HepG2 (cell line): ENCODE measurements around the gene ZCCHC7. TPM values are rescaled to one million over a fixed set of nuclear protein-coding genes. Genes with fewer than 3 reads are reported as not detected.

Experiments
- ATAC-seq: fragments of 200-7000 bp; cut with Tn5 transposase; 3 replicates; pipeline ENCODE4 v1.9.1; 2020; ENCODE audit warnings: mild to moderate bottlenecking, moderate library complexity
- BruUV-seq: library from RNA; stranded (reverse); fragments of 400-500 nt; replicated peaks from 2 replicates; lab custom pipeline; 2021; lab: Mats Ljungman, UMichigan
- CTCF ChIA-PET: fragments of 300-600 bp; formaldehyde crosslinking; extraction: SDS; loops from one replicate; lab custom pipeline; 2021; ENCODE audit warnings: low total read pairs, inconsistent platforms, low intra/inter-chr PET ratio; lab: Yijun Ruan, JAX
- POLR2A ChIA-PET: fragments of 350-600 bp; sonication (Branson Sonifier 250); formaldehyde crosslinking; loops from one replicate; lab custom pipeline; 2020; ENCODE audit warnings: antibody characterized with exemption, inconsistent platforms; lab: Yijun Ruan, JAX
- DNase-seq: peaks from one replicate; pipeline ENCODE4 v3.0.0-alpha.2; 2015; ENCODE audit warnings: low spot score
- FAIRE-seq: peaks from 3 replicates; lab custom pipeline; 2011; peaks lifted over from hg19 to GRCh38; lab: Jason Lieb, UNC
- H2AFZ ChIP-seq: one replicate; pipeline ENCODE4 v1.6.1; 2011; ENCODE audit warnings: low read length, inconsistent platforms
- H3K27ac ChIP-seq: fragments of 300-600 bp; 3 replicates; pipeline ENCODE4 v1.8.0; 2011; ENCODE audit warnings: mixed run types, mild to moderate bottlenecking, mixed read lengths, low read length, inconsistent platforms; ENCODE audit not compliant: insufficient read depth; ENCODE audit errors: extremely low read length
- H3K27me3 ChIP-seq, 2 experiments: fragments of 200-600 bp in 1 of 2; 2 replicates in 1 of 2; 3 replicates in 1 of 2; pipeline versions ENCODE4 v1.6.0 to v1.8.0; 2011; ENCODE audit warnings: low read length in 2 of 2, mild to moderate bottlenecking in 2 of 2, moderate library complexity in 2 of 2, inconsistent platforms in 1 of 2; ENCODE audit not compliant: insufficient read depth in 2 of 2, control insufficient read depth in 1 of 2
- H3K36me3 ChIP-seq, 2 experiments: fragments of 200-600 bp in 1 of 2; replicated peaks in 1 of 2; 2 replicates in 1 of 2; 3 replicates in 1 of 2; pipeline versions ENCODE4 v1.5.1 to v1.8.0; 2011; ENCODE audit warnings: low read length in 2 of 2, inconsistent platforms in 1 of 2; ENCODE audit not compliant: insufficient read depth in 2 of 2, control insufficient read depth in 1 of 2
- H3K4me1 ChIP-seq: 2 replicates; pipeline ENCODE4 v1.5.1; 2012; ENCODE audit warnings: low read length, inconsistent platforms; ENCODE audit not compliant: insufficient read depth
- H3K4me2 ChIP-seq: 2 replicates; pipeline ENCODE4 v1.6.0; 2011; ENCODE audit warnings: low read depth, low read length, inconsistent platforms
- H3K4me3 ChIP-seq, 3 experiments: fragments of 200-600 bp in 1 of 3; sonication (generic), shearing (Covaris generic) in 1 of 3; replicated peaks in 1 of 3; 2 replicates each; pipeline ENCODE4 v1.5.1; 2011 to 2016; ENCODE audit warnings: low read length in 3 of 3, inconsistent platforms in 2 of 3, low read depth in 2 of 3, mild to moderate bottlenecking in 2 of 3, control low read depth in 1 of 3, mixed read lengths in 1 of 3; ENCODE audit not compliant: insufficient read depth in 1 of 3
- H3K79me2 ChIP-seq: one replicate; pipeline ENCODE4 v1.6.1; 2011; ENCODE audit warnings: low read length, inconsistent platforms; ENCODE audit not compliant: insufficient read depth
- H3K9ac ChIP-seq: 2 replicates; pipeline ENCODE4 v1.6.0; 2011; ENCODE audit warnings: mild to moderate bottlenecking, low read depth, low read length, inconsistent platforms; ENCODE audit not compliant: insufficient read depth
- H3K9me3 ChIP-seq: 2 replicates; pipeline ENCODE4 v1.5.1; 2012; ENCODE audit warnings: mild to moderate bottlenecking, low read length
- H4K20me1 ChIP-seq: 2 replicates; pipeline ENCODE4 v1.6.0; 2011; ENCODE audit warnings: inconsistent platforms, mild to moderate bottlenecking, low read length, moderate library complexity; ENCODE audit not compliant: insufficient read depth
- ASH2L ChIP-seq: fragments of 300-600, 200-600 bp; sonication (generic); IDR thresholded peaks from 2 replicates; pipeline ENCODE4 v1.7.0; 2017; ENCODE audit warnings: low read depth, mild to moderate bottlenecking, moderate library complexity, mixed read lengths, low read length; ENCODE audit not compliant: insufficient read length
- MAFF ChIP-seq: IDR thresholded peaks from 2 replicates; pipeline ENCODE4 v1.6.1; 2011; ENCODE audit warnings: low read depth, low read length, improper control_type of control experiment
- MTA3 ChIP-seq: sonication (generic); formaldehyde crosslinking; IDR thresholded peaks from 2 replicates; pipeline ENCODE4 v1.4.0; 2020; ENCODE audit warnings: missing genetic modification reagents
- NFE2 ChIP-seq: sonication (generic); formaldehyde crosslinking; IDR thresholded peaks from 2 replicates; pipeline ENCODE4 v1.4.0; 2020; ENCODE audit warnings: missing genetic modification reagents
- TFE3 ChIP-seq: IDR thresholded peaks from 2 replicates; pipeline ENCODE4 v1.6.1; 2016
- THAP7 ChIP-seq: sonication (generic); formaldehyde crosslinking; IDR thresholded peaks from 2 replicates; pipeline ENCODE4 v1.8.1; 2023; ENCODE audit warnings: mild to moderate bottlenecking, missing genetic modification reagents
- ZNF253 ChIP-seq: sonication (generic); formaldehyde crosslinking; IDR thresholded peaks from 2 replicates; pipeline ENCODE4 v1.8.0; 2022; ENCODE audit warnings: mild to moderate bottlenecking, missing genetic modification reagents, borderline replicate concordance
- ZNF547 ChIP-seq: sonication (generic); formaldehyde crosslinking; IDR thresholded peaks from 2 replicates; pipeline ENCODE4 v1.5.1; 2020; ENCODE audit warnings: mild to moderate bottlenecking, missing genetic modification reagents
- ZNF557 ChIP-seq: sonication (generic); formaldehyde crosslinking; IDR thresholded peaks from 2 replicates; pipeline ENCODE4 v1.4.0; 2020; ENCODE audit warnings: missing genetic modification reagents
- ZNF572 ChIP-seq: sonication (generic); formaldehyde crosslinking; IDR thresholded peaks from 2 replicates; pipeline ENCODE4 v1.5.1; 2020; ENCODE audit warnings: mild to moderate bottlenecking, missing genetic modification reagents
- ZNF652 ChIP-seq: IDR thresholded peaks from 2 replicates; pipeline ENCODE4 v1.6.1; 2016; ENCODE audit warnings: low read depth, borderline replicate concordance
- ZNF7 ChIP-seq: IDR thresholded peaks from 2 replicates; pipeline ENCODE4 v1.6.1; 2016; ENCODE audit warnings: missing biosample characterization, missing genetic modification reagents
- ZNF724P ChIP-seq: sonication (generic); formaldehyde crosslinking; IDR thresholded peaks from 2 replicates; pipeline ENCODE4 v1.8.0; 2022; ENCODE audit warnings: missing genetic modification reagents, borderline replicate concordance
- WGBS: methylation state at CpG from one replicate; pipeline ENCODE4 v1.1.6; 2017; ENCODE audit warnings: low lambda C conversion rate; 5-methylcytosine and 5-hydroxymethylcytosine counted together
- in situ Hi-C: cut with HindIII; loops from 2 replicates; pipeline ENCODE4 v1.10.0; 2017; ENCODE audit warnings: low pct_unique_long_range_greater_than_20kb; ENCODE audit not compliant: extremely low pct_ligation_motif_present
- intact Hi-C: fragments of 100-400 bp; cut with micrococcal nuclease; formaldehyde crosslinking; loops from one replicate; pipeline ENCODE4 v1.10.0; 2022; ENCODE audit not compliant: unreplicated experiment
- polyA plus RNA-seq, 8 experiments: library from polyadenylated mRNA; depleted of rRNA in 3 of 8; stranded (reverse) in 7 of 8; unstranded in 1 of 8; fragments of >200 nt; fragmentation: Illumina TruSeq in 4 of 8; extraction: Trizol in 4 of 8; gene quantifications; 2 replicates each; pipeline versions ENCODE4 v1.2.1 to v1.2.3, GENCODE V29; 2011 to 2016; ENCODE audit warnings: low read depth in 4 of 8, missing spikeins in 1 of 8, mixed read lengths in 1 of 8; ENCODE audit not compliant: insufficient read depth in 1 of 8
- total RNA-seq, 5 experiments: library from RNA; depleted of rRNA; stranded (reverse); fragments of >200 nt; fragmentation: Illumina TruSeq; extraction: Trizol; gene quantifications; 2 replicates each; pipeline ENCODE4 v1.2.3, GENCODE V29; 2016; ENCODE audit warnings: low read depth in 1 of 5
- TF ChIP-seq, protein P1 (sequence below): sonication (generic); formaldehyde crosslinking; IDR thresholded peaks from 2 replicates; pipeline ENCODE4 v1.5.1; 2020; ENCODE audit warnings: mild to moderate bottlenecking, missing genetic modification reagents, moderate library complexity
- TF ChIP-seq, protein P2 (sequence below): sonication (generic); formaldehyde crosslinking; IDR thresholded peaks from 2 replicates; pipeline ENCODE4 v1.4.0; 2020; ENCODE audit warnings: mild to moderate bottlenecking, missing genetic modification reagents, borderline replicate concordance

The ZCCHC7 gene
- total and polyA plus RNA-seq, 2 of the 13 experiments (the other 11 are each of a cell fraction or from before 2014, with no cell fraction given) = 13.6 to 19.3 TPM

DNA sequence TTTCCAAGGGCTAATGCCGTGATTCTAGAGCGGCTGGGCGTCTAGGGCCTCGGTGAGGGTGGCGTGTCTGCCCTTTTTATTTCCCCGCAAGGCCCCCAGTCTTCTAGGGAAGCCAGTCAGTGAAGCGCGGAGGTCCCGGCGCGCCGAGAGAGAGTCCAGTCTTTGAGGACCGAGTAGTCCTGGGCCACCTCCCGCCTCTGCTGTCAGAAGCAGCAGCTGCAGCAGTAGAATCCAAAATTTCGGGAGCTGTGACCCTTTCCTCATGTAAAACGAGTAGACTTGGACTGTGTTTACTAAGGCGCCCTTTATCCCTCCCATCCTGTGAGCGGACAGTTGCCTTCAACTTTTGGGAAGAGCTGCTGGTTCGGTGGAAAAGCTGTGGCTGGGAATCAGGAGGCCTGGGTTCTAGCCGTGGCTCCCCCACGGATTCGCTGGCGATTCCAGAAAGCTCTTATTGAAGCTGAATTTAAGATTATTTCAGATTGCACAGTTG, 515 bp downstream of the ZCCHC7 start (continued):
- TF ChIP-seq ASH2L (peak; percentile 69), ZNF547 (CRISPR knock-in tag) (0 out of 2 replicates have a peak, but pooled peaks have one; percentile 13)
- TF ChIP-seq, protein P1, sequence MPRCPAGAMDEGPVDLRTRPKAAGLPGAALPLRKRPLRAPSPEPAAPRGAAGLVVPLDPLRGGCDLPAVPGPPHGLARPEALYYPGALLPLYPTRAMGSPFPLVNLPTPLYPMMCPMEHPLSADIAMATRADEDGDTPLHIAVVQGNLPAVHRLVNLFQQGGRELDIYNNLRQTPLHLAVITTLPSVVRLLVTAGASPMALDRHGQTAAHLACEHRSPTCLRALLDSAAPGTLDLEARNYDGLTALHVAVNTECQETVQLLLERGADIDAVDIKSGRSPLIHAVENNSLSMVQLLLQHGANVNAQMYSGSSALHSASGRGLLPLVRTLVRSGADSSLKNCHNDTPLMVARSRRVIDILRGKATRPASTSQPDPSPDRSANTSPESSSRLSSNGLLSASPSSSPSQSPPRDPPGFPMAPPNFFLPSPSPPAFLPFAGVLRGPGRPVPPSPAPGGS = 0 out of 2 replicates have a peak, but pooled peaks have one; percentile 20
- TF ChIP-seq, all 625 proteins: peak for 32; not testable (repeated sequence) for 593

DNA sequence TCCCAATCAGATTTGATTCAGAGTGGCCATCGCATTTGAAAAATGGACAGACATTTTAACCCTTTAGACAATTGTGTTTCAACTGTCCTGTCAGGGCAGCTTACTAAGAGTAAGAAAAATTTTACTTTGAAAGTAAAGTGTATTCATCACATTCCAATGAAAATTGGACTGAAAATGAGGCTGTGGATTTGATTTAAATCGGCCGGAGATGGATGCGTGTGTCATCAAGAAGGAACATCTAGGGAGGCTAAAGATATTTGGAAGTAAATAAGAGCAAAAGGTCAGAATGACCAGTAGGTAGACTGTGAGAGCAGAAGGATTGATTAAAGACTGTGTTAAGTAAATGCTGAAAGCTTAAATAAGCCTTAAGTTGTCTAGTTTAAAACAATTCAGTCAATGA, 1.5 kb downstream of the ZCCHC7 start:
- no TSS peak for BruUV-seq
- DNase-seq (no peak), FAIRE-seq (no peak), ATAC-seq (no peak)
- peak overlapping the region; percentile 90; the same call in 1 of the 2 replicates for H3K9ac ChIP-seq
- peak overlapping the region; percentile 70 for H3K4me2 ChIP-seq
- no peak overlapping the region for H3K27ac ChIP-seq
- no peak overlapping the region for H2AFZ ChIP-seq
- POLR2A ChIA-PET = interaction anchor here (2.9 to 3.1 kb wide), 2 partner anchors 15 to 42 kb away, joined by 12 to 34 read pairs; no protein-coding TSS in a partner anchor
- peaks cover 0 to 7% of the 10 kb centered on the region in 2 experiments; a peak in 3 of 5 replicates for H3K36me3 ChIP-seq
- no peaks in the 10 kb centered on the region for H3K9me3 ChIP-seq
- H3K79me2 ChIP-seq = peaks cover 44% of the 10 kb centered on the region
- H3K27me3 ChIP-seq = no peaks in the 10 kb centered on the region
- 37% methylated on average over 4 of the region's 4 CpGs for WGBS
- intact Hi-C loops (no loop called here), in situ Hi-C loops (no loop called here)
- peak overlapping the region; percentile 69 to 87 (median 71); a peak in 5 of 6 replicates for H3K4me3 ChIP-seq
- CTCF ChIA-PET = no interaction called here
- H4K20me1 ChIP-seq = 0 out of 2 replicates have a peak, but pooled peaks cover 3% of the 10 kb centered on the region
- peaks cover 30% of the 10 kb centered on the region for H3K4me1 ChIP-seq
- TF ChIP-seq ZNF572 (CRISPR knock-in tag) (no peak), THAP7 (no peak), MTA3 (CRISPR knock-in tag) (no peak), MAFF (no peak), ZNF7 (peak; percentile 36; the same call in 1 of the 2 replicates), NFE2 (CRISPR knock-in tag) (no peak), ZNF652 (CRISPR knock-in tag) (peak; percentile 53; the same call in 1 of the 2 replicates), TFE3 (no peak), ZNF724P (CRISPR knock-in tag) (no peak), ZNF253 (CRISPR knock-in tag) (no peak), ZNF557 (CRISPR knock-in tag) (no peak)
- TF ChIP-seq, protein P2, sequence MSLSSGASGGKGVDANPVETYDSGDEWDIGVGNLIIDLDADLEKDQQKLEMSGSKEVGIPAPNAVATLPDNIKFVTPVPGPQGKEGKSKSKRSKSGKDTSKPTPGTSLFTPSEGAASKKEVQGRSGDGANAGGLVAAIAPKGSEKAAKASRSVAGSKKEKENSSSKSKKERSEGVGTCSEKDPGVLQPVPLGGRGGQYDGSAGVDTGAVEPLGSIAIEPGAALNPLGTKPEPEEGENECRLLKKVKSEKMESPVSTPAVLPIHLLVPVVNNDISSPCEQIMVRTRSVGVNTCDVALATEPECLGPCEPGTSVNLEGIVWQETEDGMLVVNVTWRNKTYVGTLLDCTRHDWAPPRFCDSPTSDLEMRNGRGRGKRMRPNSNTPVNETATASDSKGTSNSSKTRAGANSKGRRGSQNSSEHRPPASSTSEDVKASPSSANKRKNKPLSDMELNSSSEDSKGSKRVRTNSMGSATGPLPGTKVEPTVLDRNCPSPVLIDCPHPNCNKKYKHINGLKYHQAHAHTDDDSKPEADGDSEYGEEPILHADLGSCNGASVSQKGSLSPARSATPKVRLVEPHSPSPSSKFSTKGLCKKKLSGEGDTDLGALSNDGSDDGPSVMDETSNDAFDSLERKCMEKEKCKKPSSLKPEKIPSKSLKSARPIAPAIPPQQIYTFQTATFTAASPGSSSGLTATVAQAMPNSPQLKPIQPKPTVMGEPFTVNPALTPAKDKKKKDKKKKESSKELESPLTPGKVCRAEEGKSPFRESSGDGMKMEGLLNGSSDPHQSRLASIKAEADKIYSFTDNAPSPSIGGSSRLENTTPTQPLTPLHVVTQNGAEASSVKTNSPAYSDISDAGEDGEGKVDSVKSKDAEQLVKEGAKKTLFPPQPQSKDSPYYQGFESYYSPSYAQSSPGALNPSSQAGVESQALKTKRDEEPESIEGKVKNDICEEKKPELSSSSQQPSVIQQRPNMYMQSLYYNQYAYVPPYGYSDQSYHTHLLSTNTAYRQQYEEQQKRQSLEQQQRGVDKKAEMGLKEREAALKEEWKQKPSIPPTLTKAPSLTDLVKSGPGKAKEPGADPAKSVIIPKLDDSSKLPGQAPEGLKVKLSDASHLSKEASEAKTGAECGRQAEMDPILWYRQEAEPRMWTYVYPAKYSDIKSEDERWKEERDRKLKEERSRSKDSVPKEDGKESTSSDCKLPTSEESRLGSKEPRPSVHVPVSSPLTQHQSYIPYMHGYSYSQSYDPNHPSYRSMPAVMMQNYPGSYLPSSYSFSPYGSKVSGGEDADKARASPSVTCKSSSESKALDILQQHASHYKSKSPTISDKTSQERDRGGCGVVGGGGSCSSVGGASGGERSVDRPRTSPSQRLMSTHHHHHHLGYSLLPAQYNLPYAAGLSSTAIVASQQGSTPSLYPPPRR (CRISPR knock-in tag) = no peak
